D721Med (cell line): ENCODE data around the gene ABCA13.

ENCODE experiments used
- DNase-seq: peaks from one replicate; pipeline ENCODE4 v3.0.0; 2011; ENCODE audit warnings: low spot score; ENCODE audit not compliant: insufficient read length
- FAIRE-seq: peaks from 2 replicates; lab custom pipeline; 2011; peaks lifted over from hg19 to GRCh38; lab: Jason Lieb, UNC
- CTCF ChIP-seq: IDR thresholded peaks from 2 replicates; pipeline ENCODE4 v1.5.1; 2012; ENCODE audit warnings: mild to moderate bottlenecking, control low read depth; ENCODE audit not compliant: insufficient read depth; ENCODE audit errors: missing control alignments

ABCA13 gene

GRCh38 chr7:48244864-48245271 lies 73.6 kb downstream of the ABCA13 start:
- FAIRE-seq (no peak), DNase-seq (no peak)
- no peak for TF ChIP-seq CTCF

- DNase-seq (no peak), FAIRE-seq (no peak)
- TF ChIP-seq CTCF, result no peak
Measured at GRCh38 chr7:48245751-48246472, 74.7 kb downstream of the ABCA13 start.

- no peak for TF ChIP-seq CTCF
- DNase-seq, result no peak
- no peak for FAIRE-seq
Measured at GRCh38 chr7:48249166-48249565, 77.9 kb downstream of the ABCA13 start.

GRCh38 chr7:48250441-48250951 lies 79.2 kb downstream of the ABCA13 start:
- TF ChIP-seq CTCF, result no peak
- FAIRE-seq (no peak), DNase-seq (no peak)

- DNase-seq (no peak), FAIRE-seq (no peak)
- no peak for TF ChIP-seq CTCF
Measured at GRCh38 chr7:48251766-48252165, 80.5 kb downstream of the ABCA13 start.

- FAIRE-seq, result no peak
Measured at GRCh38 chr7:48252995-48253394, 81.7 kb downstream of the ABCA13 start.

More at GRCh38 chr7:48252995-48253394, 81.7 kb downstream of the ABCA13 start:
- no peak for TF ChIP-seq CTCF
- DNase-seq, result no peak
